ENCODE measurements around the gene OAF.

Gene OAF

DNA sequence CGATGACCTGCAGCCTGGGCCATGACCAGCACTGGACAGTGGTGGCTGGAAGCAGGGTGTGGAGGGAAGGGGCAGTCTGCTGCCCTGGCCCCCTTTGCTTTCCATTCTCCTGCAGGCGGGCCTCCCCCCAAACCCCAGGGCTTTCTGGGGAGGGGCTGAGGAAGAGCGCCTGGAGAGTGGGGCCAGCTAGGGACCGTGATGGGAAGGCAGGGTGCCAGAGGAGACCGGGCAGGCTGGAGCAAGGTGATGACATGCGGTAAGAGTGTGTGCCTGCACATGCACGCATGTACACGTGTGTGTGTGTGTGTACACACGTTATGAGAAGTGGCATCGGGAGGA, 7.8 kb downstream of the OAF start:
- no peaks in the 10 kb centered on the region for H3K36me3 ChIP-seq (ENCODE audit: insufficient read depth, low read length)
- H3K4me3 ChIP-seq (ENCODE audit: low read depth in 1 of 2, low read length in 2 of 2): no peak overlapping the region
- no peaks in the 10 kb centered on the region for H3K9me3 ChIP-seq (ENCODE audit: insufficient read depth, low read length, severe bottlenecking)
- no peaks in the 10 kb centered on the region for H3K79me2 ChIP-seq (ENCODE audit: insufficient read depth, low read length)
- ATAC-seq (ENCODE audit: insufficient read depth, low read depth) (no peak), DNase-seq (no peak)
- no peak overlapping the region for H2AFZ ChIP-seq (ENCODE audit: low read depth, low read length)
- peaks cover 20% of the 10 kb centered on the region for H4K20me1 ChIP-seq (ENCODE audit: insufficient read depth, low read length)
- TF ChIP-seq EZH2 (IDR thresholded peaks at IDR 0.05; ENCODE audit: borderline replicate concordance, low read depth, low read length, severe bottlenecking): no peak
- TF ChIP-seq, protein P1, sequence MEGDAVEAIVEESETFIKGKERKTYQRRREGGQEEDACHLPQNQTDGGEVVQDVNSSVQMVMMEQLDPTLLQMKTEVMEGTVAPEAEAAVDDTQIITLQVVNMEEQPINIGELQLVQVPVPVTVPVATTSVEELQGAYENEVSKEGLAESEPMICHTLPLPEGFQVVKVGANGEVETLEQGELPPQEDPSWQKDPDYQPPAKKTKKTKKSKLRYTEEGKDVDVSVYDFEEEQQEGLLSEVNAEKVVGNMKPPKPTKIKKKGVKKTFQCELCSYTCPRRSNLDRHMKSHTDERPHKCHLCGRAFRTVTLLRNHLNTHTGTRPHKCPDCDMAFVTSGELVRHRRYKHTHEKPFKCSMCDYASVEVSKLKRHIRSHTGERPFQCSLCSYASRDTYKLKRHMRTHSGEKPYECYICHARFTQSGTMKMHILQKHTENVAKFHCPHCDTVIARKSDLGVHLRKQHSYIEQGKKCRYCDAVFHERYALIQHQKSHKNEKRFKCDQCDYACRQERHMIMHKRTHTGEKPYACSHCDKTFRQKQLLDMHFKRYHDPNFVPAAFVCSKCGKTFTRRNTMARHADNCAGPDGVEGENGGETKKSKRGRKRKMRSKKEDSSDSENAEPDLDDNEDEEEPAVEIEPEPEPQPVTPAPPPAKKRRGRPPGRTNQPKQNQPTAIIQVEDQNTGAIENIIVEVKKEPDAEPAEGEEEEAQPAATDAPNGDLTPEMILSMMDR (IDR thresholded peaks at IDR 0.05; ENCODE audit: borderline replicate concordance, extremely low read depth, low read length, poor library complexity, severe bottlenecking): no peak
- no peaks in the 10 kb centered on the region for H3K4me1 ChIP-seq (ENCODE audit: insufficient read depth, low read length)
- no peaks in the 10 kb centered on the region for H3K27me3 ChIP-seq (ENCODE audit: insufficient read depth, low read length, poor library complexity)
- H3K9ac ChIP-seq (ENCODE audit: low read depth, low read length): no peak overlapping the region
- H3K27ac ChIP-seq (ENCODE audit: low read length): no peak overlapping the region
- no peak overlapping the region for H3K4me2 ChIP-seq (ENCODE audit: insufficient read depth, low read length)

DNA sequence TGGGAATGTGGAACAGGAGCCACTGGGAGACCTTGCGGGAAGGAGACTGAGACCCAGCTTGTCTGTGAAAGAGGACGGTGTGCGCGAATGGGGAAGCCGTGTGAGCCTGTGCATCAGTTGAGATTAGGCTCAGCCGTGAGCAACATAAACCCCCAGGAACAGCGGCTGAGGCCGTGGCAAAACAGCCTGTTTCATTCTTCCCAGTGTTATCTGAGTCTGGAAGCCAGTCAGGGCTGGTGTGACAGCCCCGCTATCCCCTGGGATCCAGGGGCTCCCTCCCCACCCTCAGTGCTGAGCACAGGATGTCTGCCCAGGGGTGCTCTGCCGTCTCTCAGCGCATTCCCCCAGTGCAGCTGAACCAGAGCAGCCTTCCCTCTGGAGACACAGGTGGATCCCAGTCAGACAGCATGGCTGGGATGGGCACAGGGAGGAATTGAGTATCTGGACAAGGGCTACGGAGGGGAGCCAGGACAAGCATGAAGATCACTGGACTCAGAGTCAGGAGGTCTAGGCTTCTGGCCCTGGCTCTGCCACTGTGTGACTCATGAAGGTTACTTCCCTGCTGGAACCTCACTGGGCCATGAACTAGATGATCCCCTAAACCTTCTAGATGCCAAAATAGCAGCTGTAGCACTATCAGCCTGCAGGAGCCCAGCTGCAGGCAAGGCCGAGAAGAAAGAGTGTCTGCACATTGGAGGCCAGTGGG, 8.6 kb downstream of the OAF start:
- Histone ChIP-seq H3K79me2 (ENCODE audit: insufficient read depth, low read length) (no peaks in the 10 kb centered on the region), H3K27me3 (ENCODE audit: insufficient read depth, low read length, poor library complexity) (no peaks in the 10 kb centered on the region), H3K9ac (ENCODE audit: low read depth, low read length) (no peak overlapping the region), H3K4me2 (ENCODE audit: insufficient read depth, low read length) (no peak overlapping the region), H3K27ac (ENCODE audit: low read length) (no peak overlapping the region), H3K4me3 (ENCODE audit: low read depth in 1 of 2, low read length in 2 of 2) (no peak overlapping the region), H3K4me1 (ENCODE audit: insufficient read depth, low read length) (no peaks in the 10 kb centered on the region), H3K36me3 (ENCODE audit: insufficient read depth, low read length) (no peaks in the 10 kb centered on the region), H3K9me3 (ENCODE audit: insufficient read depth, low read length, severe bottlenecking) (no peaks in the 10 kb centered on the region), H2AFZ (ENCODE audit: low read depth, low read length) (no peak overlapping the region), H4K20me1 (ENCODE audit: insufficient read depth, low read length) (peaks cover 20% of the 10 kb centered on the region)
- no peak for ATAC-seq (ENCODE audit: insufficient read depth, low read depth)
- DNase-seq: no peak
- TF ChIP-seq, protein P1 (IDR thresholded peaks at IDR 0.05; ENCODE audit: borderline replicate concordance, extremely low read depth, low read length, poor library complexity, severe bottlenecking): no peak
- no peak for TF ChIP-seq EZH2 (IDR thresholded peaks at IDR 0.05; ENCODE audit: borderline replicate concordance, low read depth, low read length, severe bottlenecking)

GRCh38 chr11:120219938-120220746, 9.3 kb downstream of the OAF start:
- no peak for TF ChIP-seq EZH2 (IDR thresholded peaks at IDR 0.05; ENCODE audit: borderline replicate concordance, low read depth, low read length, severe bottlenecking)
- TF ChIP-seq, protein P1 (IDR thresholded peaks at IDR 0.05; ENCODE audit: borderline replicate concordance, extremely low read depth, low read length, poor library complexity, severe bottlenecking): no peak
- H2AFZ ChIP-seq (ENCODE audit: low read depth, low read length): no peak overlapping the region
- no peaks in the 10 kb centered on the region for H3K9me3 ChIP-seq (ENCODE audit: insufficient read depth, low read length, severe bottlenecking)
- no peaks in the 10 kb centered on the region for H3K79me2 ChIP-seq (ENCODE audit: insufficient read depth, low read length)
- no peak overlapping the region for H3K27ac ChIP-seq (ENCODE audit: low read length)
- H4K20me1 ChIP-seq (ENCODE audit: insufficient read depth, low read length): peaks cover 20% of the 10 kb centered on the region
- no peak overlapping the region for H3K9ac ChIP-seq (ENCODE audit: low read depth, low read length)
- no peaks in the 10 kb centered on the region for H3K4me1 ChIP-seq (ENCODE audit: insufficient read depth, low read length)
- H3K27me3 ChIP-seq (ENCODE audit: insufficient read depth, low read length, poor library complexity): no peaks in the 10 kb centered on the region
- no peak for DNase-seq
- H3K4me3 ChIP-seq (ENCODE audit: low read depth in 1 of 2, low read length in 2 of 2): no peak overlapping the region
- no peaks in the 10 kb centered on the region for H3K36me3 ChIP-seq (ENCODE audit: insufficient read depth, low read length)
- no peak for ATAC-seq (ENCODE audit: insufficient read depth, low read depth)
- no peak overlapping the region for H3K4me2 ChIP-seq (ENCODE audit: insufficient read depth, low read length)

Data from DND-41 (cell line).